OCI-LY3 (cell line): ENCODE measurements around the gene DCTPP1.

Source experiments
- H2AFZ ChIP-seq: fragments of 200-600, 300-600 bp; shearing (Covaris generic); 2 replicates; pipeline ENCODE4 v1.6.0; 2014; ENCODE audit warnings: antibody characterized with exemption, low read depth, low read length
- H3K27ac ChIP-seq: fragments of 200-600, 300-600 bp; sonication (generic); 2 replicates; pipeline ENCODE4 v1.5.1; 2014; ENCODE audit warnings: mild to moderate bottlenecking, low read length, moderate library complexity, mixed read lengths
- H3K27me3 ChIP-seq: fragments of 200-600, 300-600 bp; sonication (generic); 2 replicates; pipeline ENCODE4 v1.6.1; 2014; ENCODE audit warnings: low read depth, low read length, mixed read lengths
- H3K36me3 ChIP-seq: fragments of 200-600, 300-600 bp; sonication (generic); replicated peaks from 2 replicates; pipeline ENCODE3; 2014; ENCODE audit warnings: low read depth, low read length, mixed read lengths
- H3K4me1 ChIP-seq: fragments of 300-600, 200-600 bp; sonication (generic); 2 replicates; pipeline ENCODE4 v1.6.1; 2014; ENCODE audit warnings: low read length, mixed read lengths
- H3K4me2 ChIP-seq: fragments of 200-600, 300-600 bp; sonication (generic); 2 replicates; pipeline ENCODE4 v1.6.1; 2014; ENCODE audit warnings: low read length, mixed read lengths
- H3K4me3 ChIP-seq: fragments of 300-600, 200-600 bp; sonication (generic); 2 replicates; pipeline ENCODE4 v1.5.1; 2014; ENCODE audit warnings: antibody characterized with exemption, mild to moderate bottlenecking, low read length, moderate library complexity
- H3K79me2 ChIP-seq: fragments of 300-600, 200-600 bp; shearing (Covaris generic); 2 replicates; pipeline ENCODE4 v1.6.1; 2014; ENCODE audit warnings: mild to moderate bottlenecking, low read length, mixed read lengths
- H3K9ac ChIP-seq: fragments of 300-600, 200-600 bp; shearing (Covaris generic); 2 replicates; pipeline ENCODE4 v1.6.0; 2014; ENCODE audit warnings: mild to moderate bottlenecking, low read length, moderate library complexity
- H3K9me3 ChIP-seq: fragments of 200-600, 300-600 bp; shearing (Covaris generic); 2 replicates; pipeline ENCODE4 v1.6.1; 2014; ENCODE audit warnings: low read length, mixed read lengths; ENCODE audit not compliant: insufficient read depth
- H4K20me1 ChIP-seq: fragments of 200-600, 300-600 bp; sonication (generic); 2 replicates; pipeline ENCODE4 v1.6.1; 2016; ENCODE audit warnings: low read length, mixed read lengths; ENCODE audit not compliant: insufficient read depth
- EZH2phosphoT487 ChIP-seq: fragments of 200-600 bp; shearing (Covaris generic); IDR thresholded peaks from 2 replicates; pipeline ENCODE4 v1.6.1; 2018; ENCODE audit warnings: antibody characterized with exemption, mixed run types, low read depth
- TF ChIP-seq, protein P1 (sequence below): fragments of 200-600, 300-600 bp; sonication (generic); IDR thresholded peaks from 2 replicates; pipeline ENCODE4 v1.5.1; 2014; ENCODE audit warnings: antibody characterized with exemption, low read length, low read depth

DCTPP1 gene

DNA sequence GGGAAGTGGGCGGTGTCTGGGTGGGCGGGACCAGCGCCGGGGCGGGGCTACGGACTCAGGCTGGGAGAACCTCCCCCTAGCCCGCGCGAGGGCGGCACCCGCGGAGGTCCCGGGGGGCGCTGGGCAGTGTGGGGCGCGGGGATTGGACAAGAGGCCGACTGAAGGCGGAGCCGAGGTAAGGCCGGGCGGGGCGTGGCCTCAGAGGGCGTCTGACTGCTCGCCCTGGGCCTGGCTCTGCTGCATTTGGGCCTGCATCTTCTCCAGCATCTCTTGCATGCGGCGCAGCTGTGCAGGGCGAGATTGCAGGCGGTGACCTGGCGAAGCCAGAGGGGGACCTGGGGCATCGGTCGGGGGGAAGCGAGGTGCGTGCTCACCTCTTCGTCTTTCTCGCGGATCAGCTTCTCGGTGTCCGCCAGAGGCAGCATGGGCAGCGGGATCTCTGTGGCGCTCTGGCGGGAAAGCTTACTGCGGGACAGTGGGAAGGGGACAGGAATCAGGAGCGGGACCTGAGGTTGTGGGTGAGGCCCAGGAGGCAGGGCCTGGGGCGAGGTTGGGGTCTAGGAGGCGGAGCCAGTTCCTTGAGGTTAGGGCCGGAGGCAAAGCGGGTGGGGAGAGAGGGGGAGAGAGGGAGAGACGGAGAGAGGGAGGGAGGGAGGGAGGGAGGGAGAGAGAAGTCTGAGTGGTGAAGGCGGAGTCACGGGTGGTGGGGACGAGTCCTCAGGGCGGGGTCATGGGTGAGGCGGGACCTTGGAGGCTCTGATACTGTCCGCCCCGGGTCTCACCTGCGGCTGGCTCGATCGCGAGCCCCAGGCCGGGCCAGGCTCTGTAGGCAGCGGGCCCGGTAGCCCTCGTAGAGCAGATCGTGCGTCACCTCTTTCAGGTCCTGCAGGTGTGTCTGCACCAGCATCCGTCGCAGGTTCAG lies 51.3 kb downstream of the DCTPP1 start:
- Histone ChIP-seq H3K4me1 (peaks cover 33% of the 10 kb centered on the region), H2AFZ (no peak overlapping the region), H3K9me3 (no peaks in the 10 kb centered on the region), H3K36me3 (peaks cover 5% of the 10 kb centered on the region), H4K20me1 (no peaks in the 10 kb centered on the region), H3K4me2 (peak overlapping the region; percentile 99), H3K27me3 (no peaks in the 10 kb centered on the region), H3K79me2 (peaks cover 21% of the 10 kb centered on the region), H3K4me3 (peak overlapping the region; percentile 98), H3K27ac (peak overlapping the region; percentile 99), H3K9ac (peak overlapping the region; percentile 99)
- TF ChIP-seq, protein P1, sequence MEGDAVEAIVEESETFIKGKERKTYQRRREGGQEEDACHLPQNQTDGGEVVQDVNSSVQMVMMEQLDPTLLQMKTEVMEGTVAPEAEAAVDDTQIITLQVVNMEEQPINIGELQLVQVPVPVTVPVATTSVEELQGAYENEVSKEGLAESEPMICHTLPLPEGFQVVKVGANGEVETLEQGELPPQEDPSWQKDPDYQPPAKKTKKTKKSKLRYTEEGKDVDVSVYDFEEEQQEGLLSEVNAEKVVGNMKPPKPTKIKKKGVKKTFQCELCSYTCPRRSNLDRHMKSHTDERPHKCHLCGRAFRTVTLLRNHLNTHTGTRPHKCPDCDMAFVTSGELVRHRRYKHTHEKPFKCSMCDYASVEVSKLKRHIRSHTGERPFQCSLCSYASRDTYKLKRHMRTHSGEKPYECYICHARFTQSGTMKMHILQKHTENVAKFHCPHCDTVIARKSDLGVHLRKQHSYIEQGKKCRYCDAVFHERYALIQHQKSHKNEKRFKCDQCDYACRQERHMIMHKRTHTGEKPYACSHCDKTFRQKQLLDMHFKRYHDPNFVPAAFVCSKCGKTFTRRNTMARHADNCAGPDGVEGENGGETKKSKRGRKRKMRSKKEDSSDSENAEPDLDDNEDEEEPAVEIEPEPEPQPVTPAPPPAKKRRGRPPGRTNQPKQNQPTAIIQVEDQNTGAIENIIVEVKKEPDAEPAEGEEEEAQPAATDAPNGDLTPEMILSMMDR, result no peak
- no peak for TF ChIP-seq EZH2phosphoT487

DNA sequence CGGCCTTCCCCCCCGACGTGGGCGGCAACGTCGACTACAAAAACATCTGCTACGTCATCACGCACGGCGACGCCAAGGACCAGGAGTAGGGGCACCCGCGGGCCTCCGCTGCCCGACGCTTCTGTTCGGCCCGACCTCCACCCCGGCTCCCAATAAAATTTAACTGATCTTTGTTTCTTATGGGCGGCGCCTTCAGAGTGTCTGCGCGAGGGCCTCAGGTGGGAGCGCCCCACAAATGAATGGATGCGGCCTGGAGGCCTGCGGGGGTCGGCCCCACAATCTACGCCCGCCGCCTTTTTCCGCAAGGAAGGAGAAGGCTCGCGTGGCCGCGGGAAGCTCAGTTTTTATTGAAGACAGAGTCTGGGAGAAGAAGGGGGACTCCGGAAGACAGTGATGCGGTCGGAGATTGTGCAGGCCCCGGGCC lies 52.0 kb downstream of the DCTPP1 start:
- no peaks in the 10 kb centered on the region for H3K27me3 ChIP-seq
- no peaks in the 10 kb centered on the region for H4K20me1 ChIP-seq
- H3K4me2 ChIP-seq, result peak overlapping the region; percentile 99
- peak overlapping the region; percentile 99 for H3K9ac ChIP-seq
- peaks cover 5% of the 10 kb centered on the region for H3K36me3 ChIP-seq
- peak overlapping the region; percentile 89 for H2AFZ ChIP-seq
- H3K27ac ChIP-seq, result peak overlapping the region; percentile 99
- no peaks in the 10 kb centered on the region for H3K9me3 ChIP-seq
- peaks cover 21% of the 10 kb centered on the region for H3K79me2 ChIP-seq
- peaks cover 26% of the 10 kb centered on the region for H3K4me1 ChIP-seq
- TF ChIP-seq, protein P1, result no peak
- no peak for TF ChIP-seq EZH2phosphoT487
- peak overlapping the region; percentile 98 for H3K4me3 ChIP-seq

DNA sequence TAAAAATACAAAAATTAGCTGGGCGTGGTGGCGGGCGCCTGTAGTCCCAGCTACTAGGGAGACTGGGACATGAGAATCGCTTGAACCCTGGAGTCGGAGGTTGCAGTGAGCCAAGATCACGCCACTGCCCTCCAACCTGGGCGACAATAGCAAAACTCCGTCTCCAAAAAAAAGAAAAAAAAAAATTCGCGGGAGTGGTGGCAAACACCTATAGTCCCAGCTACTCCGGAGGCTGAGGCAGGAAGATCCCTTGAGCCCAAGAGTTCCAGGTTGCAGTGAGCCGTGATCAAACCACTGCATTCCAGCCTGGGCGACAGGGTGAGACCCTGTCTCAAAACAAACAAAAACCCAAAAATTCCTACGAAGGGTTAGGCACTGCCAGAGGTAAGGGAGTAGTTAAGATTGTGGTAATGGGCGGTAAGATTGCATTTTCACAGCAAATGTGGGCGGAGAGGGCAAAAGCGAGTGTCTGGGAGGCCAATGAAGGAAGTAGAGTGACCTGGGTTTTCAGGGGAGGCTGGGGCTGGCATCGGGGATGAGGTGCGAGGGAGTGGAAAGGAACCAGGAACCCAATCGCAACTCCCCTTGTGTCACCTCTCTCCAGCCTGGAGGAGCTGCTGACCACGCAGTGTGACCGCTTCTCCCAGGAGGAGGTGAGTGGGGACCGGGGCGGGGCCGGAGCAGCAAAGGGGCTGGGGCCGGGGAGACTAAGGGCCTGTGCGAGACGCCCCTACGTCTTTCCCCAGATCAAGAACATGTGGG lies 52.6 kb downstream of the DCTPP1 start:
- Histone ChIP-seq H3K4me1 (peaks cover 22% of the 10 kb centered on the region), H3K4me2 (peak overlapping the region; percentile 99), H4K20me1 (no peaks in the 10 kb centered on the region), H3K79me2 (peaks cover 20% of the 10 kb centered on the region), H3K4me3 (peak overlapping the region; percentile 98), H3K9ac (peak overlapping the region; percentile 99), H3K9me3 (no peaks in the 10 kb centered on the region), H2AFZ (0 out of 2 replicates have a peak overlapping the region, but pooled peaks have one; percentile 47), H3K36me3 (peaks cover 5% of the 10 kb centered on the region), H3K27me3 (no peaks in the 10 kb centered on the region), H3K27ac (peak overlapping the region; percentile 99)
- no peak for TF ChIP-seq EZH2phosphoT487
- TF ChIP-seq, protein P1, result no peak

DNA sequence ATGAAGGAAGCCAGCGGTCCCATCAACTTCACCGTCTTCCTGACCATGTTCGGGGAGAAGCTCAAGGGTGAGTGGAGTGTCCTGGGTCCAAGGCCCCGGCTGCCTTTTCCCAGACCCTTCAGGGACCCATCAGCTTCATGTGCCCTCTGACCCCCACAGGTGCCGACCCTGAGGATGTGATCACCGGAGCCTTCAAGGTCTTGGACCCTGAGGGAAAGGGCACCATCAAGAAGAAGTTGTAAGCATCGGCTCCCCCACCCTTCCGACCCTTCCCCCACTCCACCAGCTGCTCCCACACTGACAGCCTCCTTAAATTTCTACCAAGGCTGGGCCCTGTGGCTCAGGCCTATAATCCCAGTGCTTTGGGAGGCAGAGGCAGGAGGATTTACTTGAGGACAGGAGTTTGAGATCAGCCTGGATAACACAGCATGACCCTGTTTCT lies 53.3 kb downstream of the DCTPP1 start:
- TF ChIP-seq EZH2phosphoT487, result no peak
- TF ChIP-seq, protein P1, result no peak
- Histone ChIP-seq H3K27me3 (no peaks in the 10 kb centered on the region), H3K79me2 (peaks cover 12% of the 10 kb centered on the region), H3K9ac (no peak overlapping the region), H4K20me1 (no peaks in the 10 kb centered on the region), H3K4me2 (no peak overlapping the region), H3K4me3 (no peak overlapping the region), H2AFZ (no peak overlapping the region), H3K27ac (no peak overlapping the region), H3K36me3 (peaks cover 5% of the 10 kb centered on the region), H3K9me3 (no peaks in the 10 kb centered on the region), H3K4me1 (peaks cover 22% of the 10 kb centered on the region)
